PFSK-1 (cell line): ENCODE data around the gene GBE1.

Experiments
- FOXP2 ChIP-seq: optimal IDR thresholded peaks from 2 replicates; pipeline ENCODE3; 2011; ENCODE audit warnings: borderline replicate concordance, control low read depth, inconsistent platforms; ENCODE audit not compliant: insufficient read depth; ENCODE audit errors: extremely low read length, extremely low read depth
- POLR2AphosphoS5 ChIP-seq: IDR thresholded peaks from 2 replicates; pipeline ENCODE4 v1.6.1; 2012; ENCODE audit warnings: low read depth, mild to moderate bottlenecking, control low read depth, low read length, moderate library complexity
- SIN3A ChIP-seq: IDR thresholded peaks from 2 replicates; pipeline ENCODE4 v1.6.1; 2012; ENCODE audit warnings: mild to moderate bottlenecking, low read length, moderate library complexity, borderline replicate concordance; ENCODE audit not compliant: insufficient read depth
- TAF1 ChIP-seq: IDR thresholded peaks from 2 replicates; pipeline ENCODE4 v1.6.1; 2012; ENCODE audit warnings: low read length, control low read depth, borderline replicate concordance; ENCODE audit not compliant: insufficient read depth
- TF ChIP-seq, protein P1 (sequence below), 2 experiments: IDR thresholded peaks; 2 replicates each; pipeline versions ENCODE4 v1.6.1 to v1.8.0; 2011 to 2012; ENCODE audit warnings: low read depth in 2 of 2, low read length in 2 of 2, control low read depth in 1 of 2, inconsistent platforms in 1 of 2, mild to moderate bottlenecking in 1 of 2, moderate library complexity in 1 of 2; ENCODE audit not compliant: insufficient read depth in 1 of 2

The GBE1 gene

DNA sequence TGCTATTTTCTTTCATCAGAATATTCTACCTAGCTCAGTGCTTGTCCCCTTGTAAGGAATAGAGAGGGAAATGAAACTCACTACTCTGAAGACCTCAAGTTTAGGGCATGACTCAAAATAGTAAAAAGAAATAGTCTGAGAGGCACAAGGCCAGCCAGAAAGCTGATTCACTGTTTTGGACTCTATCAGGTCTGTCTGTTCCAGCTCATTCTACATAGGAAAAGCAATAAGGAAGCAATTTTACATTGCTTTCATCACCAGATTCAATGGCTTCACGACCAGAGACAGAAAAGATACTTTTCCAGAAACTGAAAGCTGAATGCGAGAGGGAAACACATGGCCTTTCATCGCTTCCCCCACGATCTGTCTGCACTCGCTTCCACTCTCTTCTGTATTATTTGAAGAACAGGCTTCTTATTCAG is 276.0 kb downstream of the GBE1 start:
- TF ChIP-seq SIN3A (no peak), POLR2AphosphoS5 (no peak), TAF1 (no peak), FOXP2 (no peak)
- TF ChIP-seq, protein P1, sequence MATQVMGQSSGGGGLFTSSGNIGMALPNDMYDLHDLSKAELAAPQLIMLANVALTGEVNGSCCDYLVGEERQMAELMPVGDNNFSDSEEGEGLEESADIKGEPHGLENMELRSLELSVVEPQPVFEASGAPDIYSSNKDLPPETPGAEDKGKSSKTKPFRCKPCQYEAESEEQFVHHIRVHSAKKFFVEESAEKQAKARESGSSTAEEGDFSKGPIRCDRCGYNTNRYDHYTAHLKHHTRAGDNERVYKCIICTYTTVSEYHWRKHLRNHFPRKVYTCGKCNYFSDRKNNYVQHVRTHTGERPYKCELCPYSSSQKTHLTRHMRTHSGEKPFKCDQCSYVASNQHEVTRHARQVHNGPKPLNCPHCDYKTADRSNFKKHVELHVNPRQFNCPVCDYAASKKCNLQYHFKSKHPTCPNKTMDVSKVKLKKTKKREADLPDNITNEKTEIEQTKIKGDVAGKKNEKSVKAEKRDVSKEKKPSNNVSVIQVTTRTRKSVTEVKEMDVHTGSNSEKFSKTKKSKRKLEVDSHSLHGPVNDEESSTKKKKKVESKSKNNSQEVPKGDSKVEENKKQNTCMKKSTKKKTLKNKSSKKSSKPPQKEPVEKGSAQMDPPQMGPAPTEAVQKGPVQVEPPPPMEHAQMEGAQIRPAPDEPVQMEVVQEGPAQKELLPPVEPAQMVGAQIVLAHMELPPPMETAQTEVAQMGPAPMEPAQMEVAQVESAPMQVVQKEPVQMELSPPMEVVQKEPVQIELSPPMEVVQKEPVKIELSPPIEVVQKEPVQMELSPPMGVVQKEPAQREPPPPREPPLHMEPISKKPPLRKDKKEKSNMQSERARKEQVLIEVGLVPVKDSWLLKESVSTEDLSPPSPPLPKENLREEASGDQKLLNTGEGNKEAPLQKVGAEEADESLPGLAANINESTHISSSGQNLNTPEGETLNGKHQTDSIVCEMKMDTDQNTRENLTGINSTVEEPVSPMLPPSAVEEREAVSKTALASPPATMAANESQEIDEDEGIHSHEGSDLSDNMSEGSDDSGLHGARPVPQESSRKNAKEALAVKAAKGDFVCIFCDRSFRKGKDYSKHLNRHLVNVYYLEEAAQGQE (IDR thresholded peaks at IDR 0.05; ENCODE audit: insufficient read depth in 1 of 2, low read depth in 2 of 2, low read length in 2 of 2) = no peak

DNA sequence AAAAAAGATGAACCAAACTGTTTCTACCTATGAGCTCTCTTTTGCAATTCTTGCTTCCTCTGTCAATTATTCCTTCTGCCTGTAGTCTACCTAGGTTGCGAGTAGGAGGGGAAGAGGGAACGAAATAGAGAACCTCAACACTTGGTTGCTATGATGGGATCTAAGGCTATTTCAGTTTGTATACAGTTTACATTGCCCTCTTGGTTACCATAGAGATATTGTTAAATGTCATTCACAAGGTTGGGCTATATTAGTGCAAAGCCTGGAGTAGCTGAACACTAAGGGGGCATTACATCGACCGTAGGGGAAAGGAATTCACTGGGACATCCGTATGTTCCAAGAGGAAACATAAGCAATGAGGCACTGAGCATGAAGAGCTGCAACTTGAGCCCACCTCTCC is 276.9 kb downstream of the GBE1 start:
- TF ChIP-seq TAF1 (no peak), SIN3A (no peak), FOXP2 (no peak), POLR2AphosphoS5 (no peak)
- TF ChIP-seq, protein P1 (IDR thresholded peaks at IDR 0.05; ENCODE audit: insufficient read depth in 1 of 2, low read depth in 2 of 2, low read length in 2 of 2) = no peak

DNA sequence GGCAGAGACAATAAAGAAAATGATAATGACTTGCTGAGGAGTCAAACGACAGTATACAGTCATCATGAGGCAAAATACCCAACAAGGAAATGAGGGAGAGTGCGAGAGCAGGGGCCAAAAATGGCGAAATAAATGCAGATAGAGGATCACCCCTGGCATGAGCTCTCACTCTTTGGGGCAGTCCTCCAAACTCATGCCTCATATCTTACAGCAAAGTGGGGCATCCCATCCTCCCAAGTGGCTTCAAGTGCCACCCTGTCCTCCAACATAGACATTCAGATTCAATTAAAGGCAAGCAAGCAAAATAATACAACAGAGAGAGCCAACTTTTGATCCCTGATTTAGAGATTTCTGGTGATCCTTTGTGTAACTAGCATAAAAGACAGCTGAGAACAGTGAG is 278.4 kb downstream of the GBE1 start:
- TF ChIP-seq POLR2AphosphoS5 = no peak

DNA sequence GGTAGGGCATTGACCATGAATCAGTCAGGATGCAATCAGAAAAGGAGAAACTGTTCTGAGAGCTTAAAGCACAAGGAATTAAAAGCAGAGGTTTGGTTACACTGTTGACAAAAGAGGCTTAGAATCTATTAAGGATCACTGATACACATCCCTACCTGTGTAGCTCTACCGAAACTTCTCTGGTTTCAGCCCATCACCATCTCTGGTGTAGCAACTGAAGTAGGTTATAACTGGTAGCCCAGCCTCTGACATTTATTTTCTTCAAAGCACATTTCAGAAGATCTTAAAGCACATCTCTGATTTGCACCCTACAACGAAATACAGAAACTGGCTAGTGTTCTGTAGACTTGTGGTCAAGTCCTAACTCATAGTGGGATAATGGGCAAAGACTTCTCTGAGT is 283.7 kb downstream of the GBE1 start:
- TF ChIP-seq, protein P1 (IDR thresholded peaks at IDR 0.05; ENCODE audit: insufficient read depth in 1 of 2, low read depth in 2 of 2, low read length in 2 of 2) = no peak
- TF ChIP-seq FOXP2 (no peak), POLR2AphosphoS5 (no peak), SIN3A (no peak), TAF1 (no peak)

GRCh38 chr3:81476692-81477091 is 284.8 kb downstream of the GBE1 start:
- TF ChIP-seq SIN3A = no peak
- TF ChIP-seq, protein P1 (IDR thresholded peaks at IDR 0.05; ENCODE audit: insufficient read depth in 1 of 2, low read depth in 2 of 2, low read length in 2 of 2) = no peak
- TF ChIP-seq FOXP2 = no peak
- no peak for TF ChIP-seq TAF1
